Mesenchymal stem cell (in vitro differentiated cells and primary cell): ENCODE results near the gene USP24.

Experiments used
- DNase-seq: peaks from one replicate; pipeline ENCODE4 v3.0.0-alpha.2; 2013
- H2AFZ ChIP-seq: one replicate; pipeline ENCODE4 v1.6.1; 2013; ENCODE audit warnings: low read depth, mild to moderate bottlenecking, control low read depth, inconsistent platforms, low read length, moderate library complexity
- H2AK5ac ChIP-seq: 2 replicates; pipeline ENCODE4 v1.6.1; 2013; ENCODE audit warnings: low read length, moderate library complexity, mild to moderate bottlenecking, inconsistent platforms; ENCODE audit not compliant: severe bottlenecking
- H2BK120ac ChIP-seq: one replicate; pipeline ENCODE4 v1.6.1; 2013; ENCODE audit warnings: low read depth, mild to moderate bottlenecking, inconsistent platforms, low read length, moderate library complexity
- H2BK12ac ChIP-seq, 2 experiments: one replicate each; pipeline ENCODE4 v1.6.1; 2013; ENCODE audit warnings: inconsistent platforms in 2 of 2, low read length in 2 of 2, mild to moderate bottlenecking in 2 of 2, moderate library complexity in 2 of 2, control low read depth in 1 of 2
- H2BK15ac ChIP-seq: one replicate; pipeline ENCODE4 v1.6.1; 2013; ENCODE audit warnings: mild to moderate bottlenecking, low read depth, inconsistent platforms; ENCODE audit not compliant: poor library complexity, severe bottlenecking
- H2BK5ac ChIP-seq: 2 replicates; pipeline ENCODE4 v1.6.1; 2013; ENCODE audit warnings: low read depth, mild to moderate bottlenecking, low read length, control low read depth, inconsistent platforms; ENCODE audit not compliant: poor library complexity, severe bottlenecking
- H3K14ac ChIP-seq, 2 experiments: one replicate each; pipeline ENCODE4 v1.6.1; 2013; ENCODE audit warnings: inconsistent platforms in 2 of 2, low read length in 2 of 2, control low read depth in 1 of 2, mild to moderate bottlenecking in 1 of 2, moderate library complexity in 1 of 2
- H3K18ac ChIP-seq, 2 experiments: one replicate each; pipeline ENCODE4 v1.6.1; 2013; ENCODE audit warnings: inconsistent platforms in 2 of 2, low read length in 2 of 2, control low read depth in 1 of 2, low read depth in 1 of 2, mild to moderate bottlenecking in 1 of 2
- H3K23ac ChIP-seq, 2 experiments: one replicate each; pipeline ENCODE4 v1.6.1; 2013; ENCODE audit warnings: inconsistent platforms in 2 of 2, low read length in 2 of 2, mild to moderate bottlenecking in 2 of 2, moderate library complexity in 2 of 2, control low read depth in 1 of 2
- H3K27ac ChIP-seq: 2 replicates; pipeline ENCODE4 v1.5.1; 2013; ENCODE audit warnings: mild to moderate bottlenecking, moderate library complexity, low read length, control low read depth, inconsistent platforms; ENCODE audit not compliant: poor library complexity, severe bottlenecking
- H3K27me3 ChIP-seq, 2 experiments: 2 replicates each; pipeline versions ENCODE4 v1.6.1 to v1.7.0; 2013; ENCODE audit warnings: low read length in 2 of 2, mild to moderate bottlenecking in 2 of 2, moderate library complexity in 2 of 2, control low read depth in 1 of 2, inconsistent platforms in 1 of 2; ENCODE audit not compliant: control insufficient read depth in 1 of 2, insufficient read depth in 1 of 2
- H3K36me3 ChIP-seq, 2 experiments: 2 replicates each; pipeline versions ENCODE4 v1.6.1 to v1.7.0; 2013; ENCODE audit warnings: low read length in 2 of 2, control low read depth in 1 of 2, inconsistent platforms in 1 of 2, low read depth in 1 of 2, mild to moderate bottlenecking in 1 of 2; ENCODE audit not compliant: insufficient read depth in 2 of 2, control insufficient read depth in 1 of 2
- H3K4ac ChIP-seq, 2 experiments: one replicate each; pipeline ENCODE4 v1.6.1; 2013; ENCODE audit warnings: inconsistent platforms in 2 of 2, low read length in 2 of 2, mild to moderate bottlenecking in 2 of 2, moderate library complexity in 2 of 2, control low read depth in 1 of 2, low read depth in 1 of 2
- H3K4me1 ChIP-seq: 2 replicates; pipeline ENCODE4 v1.6.1; 2013; ENCODE audit warnings: low read depth, low read length, control low read depth; ENCODE audit not compliant: control insufficient read depth, insufficient read depth
- H3K4me2 ChIP-seq: 2 replicates; pipeline ENCODE4 v1.6.1; 2013; ENCODE audit warnings: low read length, mild to moderate bottlenecking, inconsistent platforms; ENCODE audit not compliant: poor library complexity, severe bottlenecking
- H3K4me3 ChIP-seq, 2 experiments: 2 replicates each; pipeline versions ENCODE4 v1.5.1 to v1.7.0; 2013; ENCODE audit warnings: low read length in 2 of 2, mild to moderate bottlenecking in 2 of 2, control low read depth in 1 of 2, low read depth in 1 of 2; ENCODE audit not compliant: insufficient read depth in 1 of 2
- H3K79me1 ChIP-seq: replicated peaks from 2 replicates; pipeline ENCODE4 v1.6.1; 2013; ENCODE audit warnings: mild to moderate bottlenecking, control low read depth, low read length, inconsistent platforms; ENCODE audit not compliant: poor library complexity, severe bottlenecking
- H3K9ac ChIP-seq: 2 replicates; pipeline ENCODE4 v1.7.0; 2013; ENCODE audit warnings: mild to moderate bottlenecking, low read length, moderate library complexity
- H3K9me3 ChIP-seq: 2 replicates; pipeline ENCODE4 v1.7.0; 2013; ENCODE audit warnings: mild to moderate bottlenecking, low read length; ENCODE audit not compliant: control insufficient read depth
- H4K8ac ChIP-seq: one replicate; pipeline ENCODE4 v1.6.1; 2013; ENCODE audit warnings: inconsistent platforms, mild to moderate bottlenecking, low read length, moderate library complexity
- H4K91ac ChIP-seq: one replicate; pipeline ENCODE4 v1.6.1; 2013; ENCODE audit warnings: mild to moderate bottlenecking, low read length, inconsistent platforms
- WGBS: methylation state at CpG from one replicate; pipeline ENCODE4 v1.1.7; 2013; ENCODE audit warnings: mixed read lengths; 5-methylcytosine and 5-hydroxymethylcytosine counted together

Gene USP24

DNA sequence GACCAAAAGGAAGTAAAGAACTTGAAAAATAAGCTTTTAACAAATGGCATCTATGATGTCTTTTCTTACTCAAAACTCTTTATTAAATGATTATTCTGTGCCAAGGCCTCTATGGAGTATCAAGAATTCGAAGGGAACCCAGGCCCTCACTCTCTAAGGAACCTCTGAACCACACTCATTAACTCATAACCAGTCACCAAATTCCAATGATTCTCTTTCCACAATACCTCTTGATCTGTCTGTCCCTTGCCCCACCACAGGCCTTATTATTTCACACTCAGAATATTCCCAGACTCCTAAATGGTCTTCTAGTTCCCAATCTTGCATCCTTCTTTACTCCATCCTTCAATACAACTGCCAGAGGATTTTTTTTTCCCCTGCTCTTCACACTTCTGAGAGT, 138.8 kb downstream of the USP24 start:
- peaks cover 17 to 98% of the 10 kb centered on the region in 2 experiments for H3K36me3 ChIP-seq

DNA sequence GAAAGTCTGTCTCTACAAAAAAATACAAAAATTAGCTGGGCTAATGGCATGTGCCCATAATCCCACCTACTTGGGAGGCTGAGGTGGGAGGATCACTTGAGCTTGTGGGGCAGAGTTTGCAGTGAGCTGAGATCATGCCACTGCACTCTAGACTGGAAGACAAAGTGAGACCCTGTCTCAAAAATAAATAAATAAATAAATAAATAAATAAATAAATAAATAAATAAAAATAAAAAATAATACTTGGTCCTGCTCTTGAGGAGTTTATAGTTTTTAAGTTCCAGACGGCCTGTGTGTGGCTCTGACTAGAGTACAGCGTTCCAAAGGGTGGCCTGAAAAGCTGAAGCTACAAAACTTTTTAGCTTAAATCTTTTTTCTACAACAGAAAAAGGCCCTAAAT, 140.7 kb downstream of the USP24 start:
- H3K79me1 ChIP-seq, result peaks cover 9% of the 10 kb centered on the region
- no peak for DNase-seq
- H2BK120ac ChIP-seq, result no peak overlapping the region
- H3K18ac ChIP-seq, result no peak overlapping the region
- H2BK12ac ChIP-seq, result no peak overlapping the region
- H3K27ac ChIP-seq, result no peak overlapping the region
- H3K36me3 ChIP-seq, result peaks cover 25 to 96% of the 10 kb centered on the region in 2 experiments
- H3K14ac ChIP-seq, result no peak overlapping the region
- H2AK5ac ChIP-seq, result no peak overlapping the region
- H3K27me3 ChIP-seq, result no peaks in the 10 kb centered on the region
- H3K9ac ChIP-seq, result no peak overlapping the region
- H4K8ac ChIP-seq, result no peak overlapping the region
- WGBS, result 94% methylated on average over 2 of the region's 2 CpGs
- H3K4ac ChIP-seq, result no peak overlapping the region
- H3K4me3 ChIP-seq, result no peak overlapping the region
- H4K91ac ChIP-seq, result no peak overlapping the region
- H2BK15ac ChIP-seq, result no peak overlapping the region
- H2BK5ac ChIP-seq, result no peak overlapping the region
- H3K4me2 ChIP-seq, result no peak overlapping the region
- no peaks in the 10 kb centered on the region for H3K4me1 ChIP-seq
- no peak overlapping the region for H3K23ac ChIP-seq
- no peaks in the 10 kb centered on the region for H3K9me3 ChIP-seq
- H2AFZ ChIP-seq, result no peak overlapping the region

More for the DNA sequence above, 138.8 kb downstream of the USP24 start:
- no peak overlapping the region for H3K4ac ChIP-seq
- peaks cover 7% of the 10 kb centered on the region for H3K79me1 ChIP-seq
- H4K8ac ChIP-seq, result no peak overlapping the region
- H2BK15ac ChIP-seq, result no peak overlapping the region
- no peak overlapping the region for H4K91ac ChIP-seq
- no peak overlapping the region for H3K9ac ChIP-seq
- 96% methylated on average over 1 of the region's 1 CpG for WGBS
- no peak overlapping the region for H3K14ac ChIP-seq
- H3K27me3 ChIP-seq, result no peaks in the 10 kb centered on the region
- H3K27ac ChIP-seq, result no peak overlapping the region
- no peaks in the 10 kb centered on the region for H3K4me1 ChIP-seq
- H2BK12ac ChIP-seq, result no peak overlapping the region
- no peak overlapping the region for H2BK5ac ChIP-seq
- no peak overlapping the region for H2BK120ac ChIP-seq
- no peak overlapping the region for H3K18ac ChIP-seq
- H3K9me3 ChIP-seq, result no peaks in the 10 kb centered on the region
- no peak overlapping the region for H2AK5ac ChIP-seq
- no peak overlapping the region for H3K23ac ChIP-seq
- no peak overlapping the region for H2AFZ ChIP-seq
- no peak for DNase-seq
- no peak overlapping the region for H3K4me3 ChIP-seq
- no peak overlapping the region for H3K4me2 ChIP-seq

DNA sequence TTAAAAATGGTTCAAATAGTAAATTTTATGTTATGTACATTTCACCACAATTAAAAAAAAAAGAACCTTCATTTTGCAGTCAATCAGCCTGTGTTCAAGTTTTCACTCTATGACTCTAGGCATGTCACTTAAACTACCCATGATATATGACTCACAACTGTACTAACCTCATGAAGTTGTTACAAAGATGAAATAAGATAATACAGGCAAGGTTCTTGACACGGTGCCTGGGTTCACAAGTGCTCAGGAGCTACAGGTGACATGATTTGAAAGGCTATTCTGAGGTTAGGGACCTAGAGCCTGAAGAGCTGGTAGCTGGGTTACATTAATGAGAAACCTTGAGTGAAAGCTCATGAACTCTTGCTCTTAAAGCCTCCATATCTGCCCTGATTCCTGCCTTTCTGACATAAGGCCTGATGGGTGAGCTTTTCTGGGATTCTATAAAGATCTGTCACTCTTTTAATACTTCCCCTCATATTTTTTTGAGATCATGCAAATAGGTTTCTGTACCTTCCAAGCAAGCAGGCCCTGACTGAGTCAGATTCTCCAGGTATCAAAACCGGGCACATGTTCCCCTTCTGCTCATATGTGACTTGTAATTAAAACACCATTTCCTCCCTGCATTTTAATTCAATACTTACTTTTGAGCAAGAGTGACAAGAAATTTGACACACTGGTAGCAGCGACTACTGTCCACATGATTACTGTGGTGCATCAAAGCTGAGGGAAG, 141.8 kb downstream of the USP24 start:
- Histone ChIP-seq H2AFZ (no peak overlapping the region), H3K79me1 (peaks cover 8% of the 10 kb centered on the region), H3K18ac (no peak overlapping the region), H3K27ac (no peak overlapping the region), H3K4ac (no peak overlapping the region), H4K8ac (no peak overlapping the region), H3K9ac (no peak overlapping the region), H2BK5ac (no peak overlapping the region), H2BK120ac (no peak overlapping the region), H3K9me3 (no peaks in the 10 kb centered on the region), H3K4me1 (no peaks in the 10 kb centered on the region), H3K23ac (no peak overlapping the region), H3K4me2 (no peak overlapping the region), H2BK15ac (no peak overlapping the region), H3K36me3 (peaks cover 24 to 98% of the 10 kb centered on the region in 2 experiments), H2AK5ac (no peak overlapping the region), H2BK12ac (no peak overlapping the region), H3K4me3 (no peak overlapping the region), H4K91ac (no peak overlapping the region), H3K14ac (no peak overlapping the region), H3K27me3 (no peaks in the 10 kb centered on the region)
- DNase-seq, result no peak
- WGBS, result 92% methylated on average over 3 of the region's 3 CpGs

DNA sequence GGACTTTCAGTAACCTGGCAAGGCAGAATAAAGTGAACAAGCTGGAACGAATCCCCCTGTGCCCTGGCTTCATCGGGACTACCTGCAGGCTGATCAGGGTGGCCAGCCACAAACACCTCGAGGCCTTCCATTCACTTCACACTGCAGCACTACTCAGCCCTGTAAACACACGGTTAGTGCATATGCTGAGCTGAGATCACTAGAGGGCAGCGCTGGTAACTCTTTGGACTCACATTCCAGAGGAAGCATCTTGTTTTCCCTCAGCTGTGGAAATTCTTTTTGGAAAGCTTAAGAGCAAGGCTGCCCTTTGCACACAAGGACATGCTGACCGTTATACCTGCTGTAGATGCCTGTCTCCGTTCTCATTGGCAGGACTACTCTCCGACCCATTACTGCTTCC, 143.7 kb downstream of the USP24 start:
- WGBS, result 67% methylated on average over 8 of the region's 8 CpGs
- no peak overlapping the region for H3K4me3 ChIP-seq
- H3K36me3 ChIP-seq, result peaks cover 30 to 98% of the 10 kb centered on the region in 2 experiments
- H3K14ac ChIP-seq, result no peak overlapping the region
- no peak overlapping the region for H4K8ac ChIP-seq
- H3K4ac ChIP-seq, result no peak overlapping the region
- H2BK15ac ChIP-seq, result no peak overlapping the region
- H3K27ac ChIP-seq, result no peak overlapping the region
- H2BK120ac ChIP-seq, result no peak overlapping the region
- no peak overlapping the region for H2AK5ac ChIP-seq
- no peak overlapping the region for H3K23ac ChIP-seq
- H2BK12ac ChIP-seq, result no peak overlapping the region
- no peaks in the 10 kb centered on the region for H3K27me3 ChIP-seq
- H3K18ac ChIP-seq, result no peak overlapping the region
- no peaks in the 10 kb centered on the region for H3K9me3 ChIP-seq
- DNase-seq, result peak; percentile 65
- no peak overlapping the region for H3K4me2 ChIP-seq
- no peak overlapping the region for H3K9ac ChIP-seq
- H3K79me1 ChIP-seq, result peaks cover 15% of the 10 kb centered on the region
- no peaks in the 10 kb centered on the region for H3K4me1 ChIP-seq
- H2AFZ ChIP-seq, result no peak overlapping the region
- no peak overlapping the region for H2BK5ac ChIP-seq
- no peak overlapping the region for H4K91ac ChIP-seq
